HepG2 (cell line): ENCODE data around the gene OR2L13. TPM values are rescaled to one million over a fixed set of nuclear protein-coding genes. Genes with fewer than 3 reads are reported as not detected.

Experiments
- ATAC-seq: fragments of 200-7000 bp; cut with Tn5 transposase; 3 replicates; pipeline ENCODE4 v1.9.1; 2020; ENCODE audit warnings: mild to moderate bottlenecking, moderate library complexity
- BruUV-seq: library from RNA; stranded (reverse); fragments of 400-500 nt; replicated peaks from 2 replicates; lab custom pipeline; 2021; lab: Mats Ljungman, UMichigan
- CTCF ChIA-PET: fragments of 300-600 bp; formaldehyde crosslinking; extraction: SDS; loops from one replicate; lab custom pipeline; 2021; ENCODE audit warnings: low total read pairs, inconsistent platforms, low intra/inter-chr PET ratio; lab: Yijun Ruan, JAX
- POLR2A ChIA-PET: fragments of 350-600 bp; sonication (Branson Sonifier 250); formaldehyde crosslinking; loops from one replicate; lab custom pipeline; 2020; ENCODE audit warnings: antibody characterized with exemption, inconsistent platforms; lab: Yijun Ruan, JAX
- DNase-seq: peaks from one replicate; pipeline ENCODE4 v3.0.0-alpha.2; 2015; ENCODE audit warnings: low spot score
- FAIRE-seq: peaks from 3 replicates; lab custom pipeline; 2011; peaks lifted over from hg19 to GRCh38; lab: Jason Lieb, UNC
- H2AFZ ChIP-seq: one replicate; pipeline ENCODE4 v1.6.1; 2011; ENCODE audit warnings: low read length, inconsistent platforms
- H3K27ac ChIP-seq: fragments of 300-600 bp; 3 replicates; pipeline ENCODE4 v1.8.0; 2011; ENCODE audit warnings: mixed run types, mild to moderate bottlenecking, mixed read lengths, low read length, inconsistent platforms; ENCODE audit not compliant: insufficient read depth; ENCODE audit errors: extremely low read length
- H3K27me3 ChIP-seq, 2 experiments: fragments of 200-600 bp in 1 of 2; 2 replicates in 1 of 2; 3 replicates in 1 of 2; pipeline versions ENCODE4 v1.6.0 to v1.8.0; 2011; ENCODE audit warnings: low read length in 2 of 2, mild to moderate bottlenecking in 2 of 2, moderate library complexity in 2 of 2, inconsistent platforms in 1 of 2; ENCODE audit not compliant: insufficient read depth in 2 of 2, control insufficient read depth in 1 of 2
- H3K36me3 ChIP-seq, 2 experiments: fragments of 200-600 bp in 1 of 2; replicated peaks in 1 of 2; 2 replicates in 1 of 2; 3 replicates in 1 of 2; pipeline versions ENCODE4 v1.5.1 to v1.8.0; 2011; ENCODE audit warnings: low read length in 2 of 2, inconsistent platforms in 1 of 2; ENCODE audit not compliant: insufficient read depth in 2 of 2, control insufficient read depth in 1 of 2
- H3K4me1 ChIP-seq: 2 replicates; pipeline ENCODE4 v1.5.1; 2012; ENCODE audit warnings: low read length, inconsistent platforms; ENCODE audit not compliant: insufficient read depth
- H3K4me2 ChIP-seq: 2 replicates; pipeline ENCODE4 v1.6.0; 2011; ENCODE audit warnings: low read depth, low read length, inconsistent platforms
- H3K4me3 ChIP-seq, 3 experiments: fragments of 200-600 bp in 1 of 3; sonication (generic), shearing (Covaris generic) in 1 of 3; replicated peaks in 1 of 3; 2 replicates each; pipeline ENCODE4 v1.5.1; 2011 to 2016; ENCODE audit warnings: low read length in 3 of 3, inconsistent platforms in 2 of 3, low read depth in 2 of 3, mild to moderate bottlenecking in 2 of 3, control low read depth in 1 of 3, mixed read lengths in 1 of 3; ENCODE audit not compliant: insufficient read depth in 1 of 3
- H3K79me2 ChIP-seq: one replicate; pipeline ENCODE4 v1.6.1; 2011; ENCODE audit warnings: low read length, inconsistent platforms; ENCODE audit not compliant: insufficient read depth
- H3K9ac ChIP-seq: 2 replicates; pipeline ENCODE4 v1.6.0; 2011; ENCODE audit warnings: mild to moderate bottlenecking, low read depth, low read length, inconsistent platforms; ENCODE audit not compliant: insufficient read depth
- H3K9me3 ChIP-seq: 2 replicates; pipeline ENCODE4 v1.5.1; 2012; ENCODE audit warnings: mild to moderate bottlenecking, low read length
- H4K20me1 ChIP-seq: 2 replicates; pipeline ENCODE4 v1.6.0; 2011; ENCODE audit warnings: inconsistent platforms, mild to moderate bottlenecking, low read length, moderate library complexity; ENCODE audit not compliant: insufficient read depth
- ATF7-NPFF ChIP-seq: sonication (generic); formaldehyde crosslinking; IDR thresholded peaks from 2 replicates; pipeline ENCODE4 v1.8.1; 2023; ENCODE audit warnings: mild to moderate bottlenecking, low read depth, missing genetic modification reagents, moderate library complexity
- NFKB2 ChIP-seq: sonication (generic); formaldehyde crosslinking; IDR thresholded peaks from 2 replicates; pipeline ENCODE4 v1.4.0; 2020; ENCODE audit warnings: missing genetic modification reagents, borderline replicate concordance
- TAF1 ChIP-seq: sonication (generic); formaldehyde crosslinking; IDR thresholded peaks from 2 replicates; pipeline ENCODE4 v1.4.0; 2020; ENCODE audit warnings: missing genetic modification reagents
- TBP ChIP-seq: sonication (generic); formaldehyde crosslinking; IDR thresholded peaks from 2 replicates; pipeline ENCODE4 v1.5.0; 2020; ENCODE audit warnings: missing genetic modification reagents
- XRCC5 ChIP-seq: fragments of 200-400 bp; formaldehyde crosslinking; optimal IDR thresholded peaks from 2 replicates; pipeline ENCODE3; 2017; ENCODE audit warnings: mild to moderate bottlenecking, low read length
- ZFP90 ChIP-seq: sonication (generic); formaldehyde crosslinking; IDR thresholded peaks from 2 replicates; pipeline ENCODE4 v1.8.0; 2022; ENCODE audit warnings: missing genetic modification reagents, mild to moderate bottlenecking, inconsistent platforms, borderline replicate concordance
- ZNF770 ChIP-seq: sonication (generic); formaldehyde crosslinking; IDR thresholded peaks from 2 replicates; pipeline ENCODE4 v1.5.0; 2020; ENCODE audit warnings: mild to moderate bottlenecking, missing genetic modification reagents
- WGBS: methylation state at CpG from one replicate; pipeline ENCODE4 v1.1.6; 2017; ENCODE audit warnings: low lambda C conversion rate; 5-methylcytosine and 5-hydroxymethylcytosine counted together
- in situ Hi-C: cut with HindIII; loops from 2 replicates; pipeline ENCODE4 v1.10.0; 2017; ENCODE audit warnings: low pct_unique_long_range_greater_than_20kb; ENCODE audit not compliant: extremely low pct_ligation_motif_present
- intact Hi-C: fragments of 100-400 bp; cut with micrococcal nuclease; formaldehyde crosslinking; loops from one replicate; pipeline ENCODE4 v1.10.0; 2022; ENCODE audit not compliant: unreplicated experiment
- polyA plus RNA-seq, 8 experiments: library from polyadenylated mRNA; depleted of rRNA in 3 of 8; stranded (reverse) in 7 of 8; unstranded in 1 of 8; fragments of >200 nt; fragmentation: Illumina TruSeq in 4 of 8; extraction: Trizol in 4 of 8; gene quantifications; 2 replicates each; pipeline versions ENCODE4 v1.2.1 to v1.2.3, GENCODE V29; 2011 to 2016; ENCODE audit warnings: low read depth in 4 of 8, missing spikeins in 1 of 8, mixed read lengths in 1 of 8; ENCODE audit not compliant: insufficient read depth in 1 of 8
- total RNA-seq, 5 experiments: library from RNA; depleted of rRNA; stranded (reverse); fragments of >200 nt; fragmentation: Illumina TruSeq; extraction: Trizol; gene quantifications; 2 replicates each; pipeline ENCODE4 v1.2.3, GENCODE V29; 2016; ENCODE audit warnings: low read depth in 1 of 5
- TF ChIP-seq, protein P1 (sequence below): sonication (generic); formaldehyde crosslinking; IDR thresholded peaks from 2 replicates; pipeline ENCODE4 v1.5.0; 2020; ENCODE audit warnings: missing genetic modification reagents, mild to moderate bottlenecking, borderline replicate concordance

OR2L13 gene
- total and polyA plus RNA-seq, 2 of the 13 experiments (the other 11 are each of a cell fraction or from before 2014, with no cell fraction given), result not detected

- ChIA-PET CTCF (no interaction called here), POLR2A (no interaction called here)
- no TSS peak for BruUV-seq
- no peak for DNase-seq
- WGBS, result 3% methylated on average over 5 of the region's 5 CpGs
- H4K20me1 ChIP-seq, result no peaks in the 10 kb centered on the region
- H3K27me3 ChIP-seq, result no peaks in the 10 kb centered on the region
- no peak overlapping the region for H3K4me2 ChIP-seq
- no peak for TF ChIP-seq TBP (CRISPR knock-in tag)
- TF ChIP-seq ATF7-NPFF, result no peak
- in situ Hi-C loops (no loop called here), intact Hi-C loops (no loop called here)
- no peak overlapping the region for H3K4me3 ChIP-seq
- H3K36me3 ChIP-seq, result no peaks in the 10 kb centered on the region
- H3K9me3 ChIP-seq, result peaks cover 80% of the 10 kb centered on the region
- ATAC-seq, result no peak
- FAIRE-seq, result no peak
- H3K9ac ChIP-seq, result no peak overlapping the region
- no peak overlapping the region for H2AFZ ChIP-seq
- H3K27ac ChIP-seq, result no peak overlapping the region
- H3K79me2 ChIP-seq, result no peaks in the 10 kb centered on the region
- no peaks in the 10 kb centered on the region for H3K4me1 ChIP-seq
These were observed 16.2 kb downstream of the OR2L13 start for GRCh38 chr1:248111157-248111556.

- POLR2A ChIA-PET, result no interaction called here
- CTCF ChIA-PET, result no interaction called here
- intact Hi-C loops (no loop called here), in situ Hi-C loops (no loop called here)
- Histone ChIP-seq H4K20me1 (no peaks in the 10 kb centered on the region), H2AFZ (no peak overlapping the region), H3K79me2 (no peaks in the 10 kb centered on the region), H3K4me1 (no peaks in the 10 kb centered on the region), H3K27me3 (no peaks in the 10 kb centered on the region), H3K27ac (no peak overlapping the region), H3K36me3 (no peaks in the 10 kb centered on the region), H3K9me3 (peaks cover 54% of the 10 kb centered on the region), H3K9ac (no peak overlapping the region), H3K4me3 (no peak overlapping the region), H3K4me2 (no peak overlapping the region)
- DNase-seq (no peak), FAIRE-seq (no peak), ATAC-seq (no peak)
- WGBS, result 15% methylated on average over 7 of the region's 7 CpGs
- no TSS peak for BruUV-seq
- TF ChIP-seq NFKB2 (CRISPR knock-in tag) (no peak), ZNF770 (CRISPR knock-in tag) (no peak), ZFP90 (CRISPR knock-in tag) (no peak), TAF1 (CRISPR knock-in tag) (no peak), XRCC5 (no peak)
- TF ChIP-seq, protein P1, sequence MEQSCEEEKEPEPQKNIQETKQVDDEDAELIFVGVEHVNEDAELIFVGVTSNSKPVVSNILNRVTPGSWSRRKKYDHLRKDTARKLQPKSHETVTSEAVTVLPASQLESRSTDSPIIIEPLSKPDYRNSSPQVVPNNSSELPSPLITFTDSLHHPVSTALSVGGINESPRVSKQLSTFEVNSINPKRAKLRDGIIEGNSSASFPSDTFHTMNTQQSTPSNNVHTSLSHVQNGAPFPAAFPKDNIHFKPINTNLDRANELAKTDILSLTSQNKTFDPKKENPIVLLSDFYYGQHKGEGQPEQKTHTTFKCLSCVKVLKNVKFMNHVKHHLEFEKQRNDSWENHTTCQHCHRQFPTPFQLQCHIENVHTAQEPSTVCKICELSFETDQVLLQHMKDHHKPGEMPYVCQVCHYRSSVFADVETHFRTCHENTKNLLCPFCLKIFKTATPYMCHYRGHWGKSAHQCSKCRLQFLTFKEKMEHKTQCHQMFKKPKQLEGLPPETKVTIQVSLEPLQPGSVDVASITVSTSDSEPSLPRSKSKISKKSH (CRISPR knock-in tag), result no peak
These were observed 19.9 kb downstream of the OR2L13 start for GRCh38 chr1:248114890-248115289.
